Dermis microvascular lymphatic vessel endothelial cell (primary cell): Measurements from ENCODE around the gene ZP1. TPM values are rescaled to one million over a fixed set of nuclear protein-coding genes. Genes with fewer than 3 reads are reported as not detected.
A peak's percentile ranks its signal among the peaks of the same experiment; 100 is the strongest.

Source experiments
- DNase-seq, 2 donors: peaks; one replicate each; pipeline versions ENCODE4 v3.0.0 to v3.0.0-alpha.2; 2010; ENCODE audit warnings: low read depth in 2 of 2
- total RNA-seq: library from RNA; depleted of rRNA; stranded (reverse); fragments of >200 nt; gene quantifications from 2 replicates; pipeline ENCODE4 v1.2.1, GENCODE V29; 2014

ZP1 gene
- total RNA-seq, 1 donor from 2014 or later: not detected

GRCh38 chr11:60858731-60859464, 8.4 kb upstream of the ZP1 start:
- no peak for DNase-seq

- no peak for DNase-seq
Observed at GRCh38 chr11:60859616-60860250, 7.6 kb upstream of the ZP1 start.

DNA sequence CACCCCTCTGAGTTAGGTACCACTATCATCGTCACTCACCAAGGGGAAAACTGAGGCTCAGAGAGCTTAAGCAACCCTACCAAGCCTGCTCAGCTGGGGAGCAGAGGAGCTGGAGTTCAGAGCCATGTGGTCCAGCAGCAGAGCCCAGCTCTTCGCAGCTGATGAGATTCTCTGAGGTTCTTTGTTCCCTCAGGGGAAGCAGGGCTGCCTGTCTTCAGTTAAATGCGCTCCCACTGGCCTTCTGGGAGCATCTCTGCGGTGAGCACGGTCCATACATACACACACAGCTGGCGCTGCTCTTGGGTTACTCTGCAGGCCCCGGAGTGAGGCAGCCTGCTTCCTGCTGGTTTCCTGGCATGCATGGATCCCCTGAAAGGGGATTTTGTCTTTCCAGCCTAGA, 6.4 kb upstream of the ZP1 start:
- DNase-seq: peak in 1 of 2 donors; percentile 14

DNA sequence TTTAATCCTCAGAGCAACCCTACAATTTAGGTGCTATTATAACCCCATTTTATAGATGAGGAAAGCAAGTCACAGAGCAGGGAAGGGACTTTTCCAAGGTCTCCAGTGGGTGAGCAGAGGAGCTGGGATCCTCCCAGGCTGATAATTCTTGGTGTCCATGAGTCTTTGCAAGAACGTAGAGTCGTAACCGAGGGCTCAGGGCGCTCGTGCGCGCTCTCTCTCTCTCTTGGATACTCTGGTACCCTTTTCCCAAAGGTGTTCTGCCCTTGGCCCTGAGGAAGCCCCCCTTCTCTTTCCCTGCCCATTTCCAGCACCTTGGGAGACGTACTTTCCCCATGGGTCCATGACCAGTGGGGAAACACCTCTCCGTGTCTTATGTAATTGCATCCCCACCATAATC, 5.2 kb upstream of the ZP1 start:
- no peak for DNase-seq

DNA sequence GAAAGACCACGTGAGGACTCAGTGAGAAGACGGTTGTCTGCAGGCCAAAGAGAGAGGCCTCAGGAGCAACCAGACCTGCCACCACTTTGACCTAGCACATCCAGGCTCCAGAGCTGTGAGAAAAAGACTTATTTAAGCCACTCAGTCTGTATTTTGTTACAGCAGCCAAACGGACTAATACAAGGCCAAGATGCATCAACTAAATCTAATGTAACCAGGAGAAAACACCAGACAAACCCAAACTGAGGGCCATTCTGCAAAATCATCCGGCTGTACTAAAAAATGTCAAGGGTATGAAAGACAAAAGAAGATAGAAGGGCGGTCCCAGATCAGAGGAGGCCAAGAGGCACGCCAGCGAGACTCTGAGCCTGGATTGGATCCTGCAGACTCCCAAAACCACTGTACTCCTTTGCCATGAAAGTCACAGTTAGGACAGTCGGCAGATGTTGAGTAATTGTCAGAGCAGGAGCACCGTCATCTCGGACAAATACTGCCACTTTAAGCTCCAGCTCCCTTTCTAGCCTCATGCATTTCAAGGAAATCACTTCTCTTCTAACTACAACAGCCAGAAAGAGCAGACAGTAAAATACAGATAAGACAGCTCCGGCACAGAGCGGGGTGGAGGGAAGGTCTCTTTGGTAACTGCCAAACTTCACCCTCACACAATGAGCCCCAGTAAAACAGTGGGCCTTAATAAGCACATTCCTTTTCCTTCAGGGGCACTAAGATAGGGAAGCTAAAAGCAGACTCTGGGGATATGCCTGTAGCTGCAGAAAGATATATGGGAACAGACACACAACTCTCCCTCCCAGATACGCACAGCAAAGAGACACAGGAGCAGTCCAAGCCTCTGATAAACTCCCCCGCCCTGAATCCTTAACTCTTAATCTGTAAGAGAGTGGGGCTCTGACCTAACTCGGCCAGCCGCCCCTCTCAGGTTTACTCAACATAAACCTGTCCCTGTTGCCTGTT, 3.5 kb upstream of the ZP1 start:
- DNase-seq: no peak

GRCh38 chr11:60864856-60865513, 2.4 kb upstream of the ZP1 start:
- no peak for DNase-seq

GRCh38 chr11:60867871-60868681, 734 bp downstream of the ZP1 start:
- no peak for DNase-seq

GRCh38 chr11:60868682-60869450, 1.5 kb downstream of the ZP1 start:
- no peak for DNase-seq

DNA sequence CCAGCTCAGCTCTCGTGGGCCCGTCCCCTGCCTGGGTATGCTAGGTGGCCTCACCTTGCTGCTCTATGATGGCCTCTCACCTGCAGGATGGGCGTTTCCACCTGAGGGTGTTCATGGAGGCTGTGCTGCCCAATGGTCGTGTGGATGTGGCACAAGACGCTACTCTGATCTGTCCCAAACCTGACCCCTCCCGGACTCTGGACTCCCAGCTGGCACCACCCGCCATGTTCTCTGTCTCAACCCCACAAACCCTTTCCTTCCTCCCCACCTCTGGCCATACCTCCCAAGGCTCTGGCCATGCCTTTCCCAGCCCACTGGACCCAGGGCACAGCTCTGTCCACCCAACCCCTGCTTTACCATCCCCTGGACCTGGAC, 2.1 kb downstream of the ZP1 start:
- DNase-seq: no peak

- DNase-seq: no peak
Observed at GRCh38 chr11:60870276-60870675, 2.9 kb downstream of the ZP1 start.

DNA sequence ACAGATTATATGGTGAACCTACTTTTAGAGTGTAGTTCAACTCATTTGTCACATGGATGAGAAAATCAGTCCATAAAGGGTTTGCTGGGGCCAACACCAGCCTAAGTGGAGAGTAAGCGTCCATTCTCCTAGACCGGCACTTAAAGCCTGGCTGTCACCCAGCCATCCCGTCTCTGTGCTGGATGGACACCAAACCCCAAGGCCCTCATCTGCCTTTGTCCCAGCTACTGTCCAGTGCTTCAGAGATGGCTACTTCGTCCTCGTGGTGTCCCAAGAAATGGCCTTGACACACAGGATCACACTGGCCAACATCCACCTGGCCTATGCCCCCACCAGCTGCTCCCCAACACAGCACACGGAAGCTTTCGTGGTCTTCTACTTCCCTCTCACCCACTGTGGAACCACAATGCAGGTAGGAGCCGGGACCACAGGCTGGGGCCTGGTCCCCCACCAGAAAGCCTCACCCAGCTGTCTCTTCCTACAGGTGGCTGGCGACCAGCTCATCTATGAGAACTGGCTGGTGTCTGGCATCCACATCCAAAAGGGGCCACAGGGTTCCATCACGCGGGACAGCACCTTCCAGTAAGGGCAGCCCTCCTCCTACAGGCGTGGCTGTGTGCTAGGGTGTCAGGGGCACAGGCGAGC, 3.5 kb downstream of the ZP1 start:
- DNase-seq: no peak

- no peak for DNase-seq
Observed at GRCh38 chr11:60871378-60872061, 4.2 kb downstream of the ZP1 start.

DNA sequence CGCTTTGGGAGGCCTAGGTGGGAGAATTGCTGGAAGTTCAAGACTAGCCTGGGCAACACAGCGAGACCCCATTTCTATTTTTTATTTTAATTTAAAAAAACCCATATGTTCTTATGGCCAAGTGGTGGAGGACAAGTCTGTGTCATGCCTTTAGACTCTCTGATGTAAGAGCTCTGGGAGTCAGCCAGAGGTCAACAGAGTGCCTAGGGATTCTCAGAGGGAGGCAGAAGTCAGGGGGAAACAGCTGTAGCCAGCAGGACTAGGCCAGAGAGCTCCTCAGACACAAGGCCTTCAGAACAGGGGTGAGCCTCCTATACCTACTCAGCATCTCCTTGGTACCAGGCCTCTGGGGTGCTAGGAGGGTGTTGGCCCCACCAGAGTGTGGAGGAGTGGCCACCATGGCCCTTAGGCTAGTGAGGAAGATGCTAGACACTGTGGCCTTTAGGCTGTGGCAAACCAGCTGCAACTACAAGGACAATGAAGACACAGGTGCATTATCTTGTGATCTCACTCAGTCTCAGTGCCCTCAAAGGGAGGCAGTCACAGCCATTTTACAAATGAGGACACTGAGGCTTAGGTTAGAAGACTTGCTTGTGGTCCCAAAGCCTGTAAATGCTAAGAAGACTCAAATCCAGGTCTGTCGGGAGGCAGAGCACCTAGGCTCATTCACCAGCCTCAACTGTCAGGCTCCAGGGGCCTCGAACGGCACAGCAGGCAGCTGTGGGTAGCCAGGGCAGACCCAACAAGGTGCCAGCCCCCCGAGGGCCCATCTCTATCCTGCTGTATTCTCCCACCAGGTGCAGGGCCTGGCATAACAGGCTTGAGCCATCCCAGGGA, 5.0 kb downstream of the ZP1 start:
- no peak for DNase-seq

DNA sequence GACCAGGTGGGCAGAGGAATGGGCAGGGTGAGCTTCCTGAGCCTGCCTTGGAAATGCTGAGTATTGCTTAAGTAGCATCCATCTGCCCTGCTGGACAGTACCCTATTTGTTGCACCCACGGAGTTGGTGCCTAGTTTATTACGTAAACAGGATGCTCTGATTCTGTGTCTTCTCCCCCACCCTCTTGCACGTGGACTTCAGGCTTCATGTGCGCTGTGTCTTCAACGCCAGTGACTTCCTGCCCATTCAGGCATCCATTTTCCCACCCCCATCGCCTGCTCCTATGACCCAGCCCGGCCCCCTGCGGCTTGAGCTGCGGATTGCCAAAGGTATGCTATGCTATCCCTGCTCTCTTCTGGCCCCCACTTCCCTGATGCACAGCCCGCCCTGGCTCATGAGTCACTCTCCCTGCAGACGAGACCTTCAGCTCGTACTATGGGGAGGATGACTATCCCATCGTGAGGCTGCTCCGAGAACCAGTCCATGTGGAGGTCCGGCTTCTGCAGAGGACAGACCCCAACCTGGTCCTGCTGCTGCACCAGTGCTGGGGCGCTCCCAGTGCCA, 5.7 kb downstream of the ZP1 start:
- DNase-seq: peak in 1 of 2 donors; percentile 44

DNA sequence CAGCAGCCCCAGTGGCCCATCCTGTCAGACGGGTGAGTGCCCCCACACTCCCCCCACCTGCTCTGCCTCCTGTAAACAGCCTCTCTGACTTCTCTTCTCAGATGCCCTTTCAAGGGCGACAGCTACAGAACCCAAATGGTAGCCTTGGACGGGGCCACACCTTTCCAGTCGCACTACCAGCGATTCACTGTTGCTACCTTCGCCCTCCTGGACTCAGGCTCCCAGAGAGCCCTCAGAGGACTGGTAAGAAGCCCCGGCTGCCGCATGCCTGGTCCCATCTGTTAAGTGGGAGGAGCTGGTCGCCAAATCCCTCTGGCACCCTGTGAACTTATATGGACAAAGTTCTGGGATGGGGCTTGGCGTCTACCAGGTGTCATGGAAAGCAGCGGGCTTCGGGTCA, 6.2 kb downstream of the ZP1 start:
- DNase-seq: no peak

- DNase-seq: no peak
Observed at GRCh38 chr11:60874421-60875365, 7.4 kb downstream of the ZP1 start.
